GM23338 (cell line): Measurements from ENCODE around the gene SREK1IP1. TPM values are rescaled to one million over a fixed set of nuclear protein-coding genes. Genes with fewer than 3 reads are reported as not detected.

Experiments used
- ATAC-seq: fragments of 200-7000 bp; cut with Tn5 transposase; 3 replicates; pipeline ENCODE4 v1.9.1; 2020
- DNase-seq: peaks from one replicate; pipeline ENCODE4 v3.0.0-alpha.2; 2015; ENCODE audit warnings: low spot score
- H2AFZ ChIP-seq: fragments of 200-600 bp; sonication (generic); 2 replicates; pipeline ENCODE4 v1.8.0; 2016; ENCODE audit warnings: antibody characterized with exemption, mild to moderate bottlenecking, moderate library complexity
- H3F3A ChIP-seq: fragments of 200-600 bp; sonication (generic); replicated peaks from 2 replicates; pipeline ENCODE4 v1.8.0; 2017; ENCODE audit warnings: antibody characterized with exemption, mixed run types, low read depth
- H3K27ac ChIP-seq: fragments of 200-600 bp; sonication (generic); 2 replicates; pipeline ENCODE4 v1.6.1; 2016; ENCODE audit warnings: low read depth
- H3K27me3 ChIP-seq: fragments of 200-600 bp; sonication (generic); 2 replicates; pipeline ENCODE4 v1.8.0; 2016; ENCODE audit warnings: mild to moderate bottlenecking, mixed run types, moderate library complexity; ENCODE audit not compliant: insufficient read depth
- H3K36me3 ChIP-seq: fragments of 200-600 bp; sonication (generic); 2 replicates; pipeline ENCODE4 v1.8.0; 2016; ENCODE audit warnings: mild to moderate bottlenecking; ENCODE audit not compliant: insufficient read depth
- H3K4me1 ChIP-seq: fragments of 200-600 bp; sonication (generic); 2 replicates; pipeline ENCODE4 v1.8.0; 2016; ENCODE audit warnings: mild to moderate bottlenecking, moderate library complexity; ENCODE audit not compliant: insufficient read depth
- H3K4me2 ChIP-seq: fragments of 200-600 bp; sonication (generic); 2 replicates; pipeline ENCODE4 v1.7.1; 2017; ENCODE audit warnings: mixed run types
- H3K4me3 ChIP-seq: fragments of 200-600 bp; sonication (generic); 2 replicates; pipeline ENCODE4 v1.6.1; 2016; ENCODE audit warnings: mixed run types
- H3K79me2 ChIP-seq: fragments of 200-600 bp; sonication (generic); replicated peaks from 2 replicates; pipeline ENCODE4 v1.8.0; 2017; ENCODE audit warnings: mild to moderate bottlenecking; ENCODE audit not compliant: insufficient read depth
- H3K9me2 ChIP-seq: fragments of 200-600 bp; sonication (generic); 2 replicates; pipeline ENCODE4 v1.8.0; 2017; ENCODE audit not compliant: insufficient read depth
- H4K20me1 ChIP-seq: fragments of 200-600 bp; sonication (generic); replicated peaks from 2 replicates; pipeline ENCODE4 v1.8.0; 2017; ENCODE audit warnings: mild to moderate bottlenecking; ENCODE audit not compliant: insufficient read depth
- H3K27ac Mint-ChIP-seq: 2 replicates; pipeline ENCODE4 v1.8.0; 2020; ENCODE audit warnings: inconsistent platforms, mild to moderate bottlenecking, moderate library complexity, mixed read lengths
- H3K27me3 Mint-ChIP-seq: 3 replicates; pipeline ENCODE4 v1.8.0; 2022; ENCODE audit warnings: low read depth, mild to moderate bottlenecking, moderate library complexity, mixed read lengths, inconsistent platforms; ENCODE audit not compliant: insufficient read depth, poor library complexity
- H3K36me3 Mint-ChIP-seq: 3 replicates; pipeline ENCODE4 v1.8.0; 2021; ENCODE audit warnings: low read depth, mild to moderate bottlenecking, inconsistent platforms, moderate library complexity, mixed read lengths
- H3K4me1 Mint-ChIP-seq: 3 replicates; pipeline ENCODE4 v1.8.0; 2020; ENCODE audit warnings: mild to moderate bottlenecking, inconsistent platforms, mixed read lengths
- H3K4me3 Mint-ChIP-seq: 3 replicates; pipeline ENCODE4 v1.8.0; 2021; ENCODE audit warnings: moderate library complexity, mild to moderate bottlenecking, inconsistent platforms, mixed read lengths
- H3K9me3 Mint-ChIP-seq: 3 replicates; pipeline ENCODE4 v1.8.0; 2020; ENCODE audit warnings: moderate library complexity, mild to moderate bottlenecking, inconsistent platforms, mixed read lengths
- CREB1 ChIP-seq: fragments of 250-450 bp; sonication (Bioruptor Pico); IDR thresholded peaks from 2 replicates; pipeline ENCODE4 v1.5.0; 2020; ENCODE audit warnings: low read depth, mild to moderate bottlenecking, moderate library complexity
- EZH2 ChIP-seq: fragments of 200-600 bp; sonication (generic); IDR thresholded peaks from one replicate; pipeline ENCODE4 v1.8.0; 2017; ENCODE audit warnings: antibody characterized with exemption, mild to moderate bottlenecking, low read depth; ENCODE audit not compliant: unreplicated experiment
- EZH2phosphoT487 ChIP-seq: fragments of 200-600 bp; sonication (generic); IDR thresholded peaks from one replicate; pipeline ENCODE4 v1.8.1; 2018; ENCODE audit warnings: antibody characterized with exemption; ENCODE audit not compliant: unreplicated experiment
- JUNB ChIP-seq: IDR thresholded peaks from one replicate; pipeline ENCODE4 v1.6.1; 2016; ENCODE audit warnings: antibody characterized with exemption; ENCODE audit not compliant: unreplicated experiment
- NANOG ChIP-seq: IDR thresholded peaks from 2 replicates; pipeline ENCODE4 v1.6.1; 2016; ENCODE audit warnings: antibody characterized with exemption, borderline replicate concordance
- POLR2AphosphoS5 ChIP-seq: IDR thresholded peaks from 2 replicates; pipeline ENCODE4 v1.6.1; 2016; ENCODE audit warnings: antibody characterized with exemption, low read depth
- STAT1 ChIP-seq: IDR thresholded peaks from one replicate; pipeline ENCODE4 v1.6.1; 2016; ENCODE audit warnings: antibody characterized with exemption; ENCODE audit not compliant: unreplicated experiment
- ZNF114 ChIP-seq: fragments of 250-450 bp; sonication (Bioruptor Pico); IDR thresholded peaks from 2 replicates; pipeline ENCODE4 v1.5.0; 2020; ENCODE audit warnings: mild to moderate bottlenecking, moderate library complexity
- ZNF331 ChIP-seq: fragments of 250-450 bp; sonication (Bioruptor Pico); IDR thresholded peaks from 2 replicates; pipeline ENCODE4 v1.5.0; 2020; ENCODE audit warnings: low read depth, mild to moderate bottlenecking, moderate library complexity
- polyA plus RNA-seq: library from polyadenylated mRNA; unstranded; fragments of >200 nt; fragmentation: Nextera tagmentation; extraction: Ambion mirVana; gene quantifications from 2 replicates; pipeline ENCODE4 v1.2.1, GENCODE V29; 2016
- total RNA-seq: library from RNA; depleted of rRNA; stranded (reverse); fragments of >200 nt; shearing (Covaris generic); gene quantifications from 2 replicates; pipeline ENCODE4 v1.2.3, GENCODE V29; 2014
- TF ChIP-seq, protein P1 (sequence below), 2 experiments: fragments of 200-600 bp in 1 of 2; sonication (generic) in 1 of 2; conservative IDR thresholded peaks; 2 replicates each; pipeline versions ENCODE4 v1.5.1 to v1.6.1; 2016 to 2017; ENCODE audit warnings: antibody characterized with exemption in 2 of 2, low read depth in 2 of 2, mild to moderate bottlenecking in 2 of 2, moderate library complexity in 1 of 2
- TF ChIP-seq, protein P2 (sequence below): IDR thresholded peaks from 2 replicates; pipeline ENCODE4 v1.6.1; 2016; ENCODE audit warnings: antibody characterized with exemption
- TF ChIP-seq, protein P3 (sequence below): fragments of 250-450 bp; sonication (Bioruptor Pico); IDR thresholded peaks from 2 replicates; pipeline ENCODE4 v1.5.0; 2020; ENCODE audit warnings: mild to moderate bottlenecking, moderate library complexity
- TF ChIP-seq, protein P4 (sequence below): IDR thresholded peaks from one replicate; pipeline ENCODE4 v1.6.1; 2018; ENCODE audit warnings: antibody characterized with exemption; ENCODE audit not compliant: unreplicated experiment

SREK1IP1 gene
- total and polyA plus RNA-seq, 2 experiments from 2014 or later = 16.7 to 137 TPM

DNA sequence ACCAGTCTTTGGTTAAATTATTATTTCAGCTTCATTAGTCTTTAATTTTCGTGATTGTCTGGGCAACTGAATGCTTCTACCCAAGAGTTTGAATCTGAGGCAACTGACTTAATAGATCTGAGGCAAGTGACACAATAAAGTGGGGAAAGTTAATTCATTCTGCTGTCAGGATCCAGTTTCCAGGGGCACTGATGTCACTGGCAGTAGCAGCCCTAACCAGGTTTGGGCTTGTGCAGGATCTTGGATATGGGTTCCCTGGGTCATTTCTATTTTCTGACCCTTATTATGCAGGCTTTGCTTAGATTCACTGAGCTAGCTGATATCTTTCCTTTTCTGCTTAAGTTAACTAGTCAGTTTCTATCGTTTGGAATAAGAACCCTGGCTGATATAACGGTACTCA is 9.6 kb downstream of the SREK1IP1 start:
- H3F3A ChIP-seq = no peaks in the 10 kb centered on the region
- peaks cover 100% of the 10 kb centered on the region for H3K79me2 ChIP-seq
- H4K20me1 ChIP-seq = peaks cover 14% of the 10 kb centered on the region; the same call in 1 of the 2 replicates
- TF ChIP-seq, protein P1, sequence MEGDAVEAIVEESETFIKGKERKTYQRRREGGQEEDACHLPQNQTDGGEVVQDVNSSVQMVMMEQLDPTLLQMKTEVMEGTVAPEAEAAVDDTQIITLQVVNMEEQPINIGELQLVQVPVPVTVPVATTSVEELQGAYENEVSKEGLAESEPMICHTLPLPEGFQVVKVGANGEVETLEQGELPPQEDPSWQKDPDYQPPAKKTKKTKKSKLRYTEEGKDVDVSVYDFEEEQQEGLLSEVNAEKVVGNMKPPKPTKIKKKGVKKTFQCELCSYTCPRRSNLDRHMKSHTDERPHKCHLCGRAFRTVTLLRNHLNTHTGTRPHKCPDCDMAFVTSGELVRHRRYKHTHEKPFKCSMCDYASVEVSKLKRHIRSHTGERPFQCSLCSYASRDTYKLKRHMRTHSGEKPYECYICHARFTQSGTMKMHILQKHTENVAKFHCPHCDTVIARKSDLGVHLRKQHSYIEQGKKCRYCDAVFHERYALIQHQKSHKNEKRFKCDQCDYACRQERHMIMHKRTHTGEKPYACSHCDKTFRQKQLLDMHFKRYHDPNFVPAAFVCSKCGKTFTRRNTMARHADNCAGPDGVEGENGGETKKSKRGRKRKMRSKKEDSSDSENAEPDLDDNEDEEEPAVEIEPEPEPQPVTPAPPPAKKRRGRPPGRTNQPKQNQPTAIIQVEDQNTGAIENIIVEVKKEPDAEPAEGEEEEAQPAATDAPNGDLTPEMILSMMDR (conservative IDR thresholded peaks at IDR 0.05; ENCODE audit: low read depth in 2 of 2) = no peak
- no peak for TF ChIP-seq EZH2
- TF ChIP-seq, protein P2, sequence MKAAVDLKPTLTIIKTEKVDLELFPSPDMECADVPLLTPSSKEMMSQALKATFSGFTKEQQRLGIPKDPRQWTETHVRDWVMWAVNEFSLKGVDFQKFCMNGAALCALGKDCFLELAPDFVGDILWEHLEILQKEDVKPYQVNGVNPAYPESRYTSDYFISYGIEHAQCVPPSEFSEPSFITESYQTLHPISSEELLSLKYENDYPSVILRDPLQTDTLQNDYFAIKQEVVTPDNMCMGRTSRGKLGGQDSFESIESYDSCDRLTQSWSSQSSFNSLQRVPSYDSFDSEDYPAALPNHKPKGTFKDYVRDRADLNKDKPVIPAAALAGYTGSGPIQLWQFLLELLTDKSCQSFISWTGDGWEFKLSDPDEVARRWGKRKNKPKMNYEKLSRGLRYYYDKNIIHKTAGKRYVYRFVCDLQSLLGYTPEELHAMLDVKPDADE = no peak
- TF ChIP-seq, protein P3, sequence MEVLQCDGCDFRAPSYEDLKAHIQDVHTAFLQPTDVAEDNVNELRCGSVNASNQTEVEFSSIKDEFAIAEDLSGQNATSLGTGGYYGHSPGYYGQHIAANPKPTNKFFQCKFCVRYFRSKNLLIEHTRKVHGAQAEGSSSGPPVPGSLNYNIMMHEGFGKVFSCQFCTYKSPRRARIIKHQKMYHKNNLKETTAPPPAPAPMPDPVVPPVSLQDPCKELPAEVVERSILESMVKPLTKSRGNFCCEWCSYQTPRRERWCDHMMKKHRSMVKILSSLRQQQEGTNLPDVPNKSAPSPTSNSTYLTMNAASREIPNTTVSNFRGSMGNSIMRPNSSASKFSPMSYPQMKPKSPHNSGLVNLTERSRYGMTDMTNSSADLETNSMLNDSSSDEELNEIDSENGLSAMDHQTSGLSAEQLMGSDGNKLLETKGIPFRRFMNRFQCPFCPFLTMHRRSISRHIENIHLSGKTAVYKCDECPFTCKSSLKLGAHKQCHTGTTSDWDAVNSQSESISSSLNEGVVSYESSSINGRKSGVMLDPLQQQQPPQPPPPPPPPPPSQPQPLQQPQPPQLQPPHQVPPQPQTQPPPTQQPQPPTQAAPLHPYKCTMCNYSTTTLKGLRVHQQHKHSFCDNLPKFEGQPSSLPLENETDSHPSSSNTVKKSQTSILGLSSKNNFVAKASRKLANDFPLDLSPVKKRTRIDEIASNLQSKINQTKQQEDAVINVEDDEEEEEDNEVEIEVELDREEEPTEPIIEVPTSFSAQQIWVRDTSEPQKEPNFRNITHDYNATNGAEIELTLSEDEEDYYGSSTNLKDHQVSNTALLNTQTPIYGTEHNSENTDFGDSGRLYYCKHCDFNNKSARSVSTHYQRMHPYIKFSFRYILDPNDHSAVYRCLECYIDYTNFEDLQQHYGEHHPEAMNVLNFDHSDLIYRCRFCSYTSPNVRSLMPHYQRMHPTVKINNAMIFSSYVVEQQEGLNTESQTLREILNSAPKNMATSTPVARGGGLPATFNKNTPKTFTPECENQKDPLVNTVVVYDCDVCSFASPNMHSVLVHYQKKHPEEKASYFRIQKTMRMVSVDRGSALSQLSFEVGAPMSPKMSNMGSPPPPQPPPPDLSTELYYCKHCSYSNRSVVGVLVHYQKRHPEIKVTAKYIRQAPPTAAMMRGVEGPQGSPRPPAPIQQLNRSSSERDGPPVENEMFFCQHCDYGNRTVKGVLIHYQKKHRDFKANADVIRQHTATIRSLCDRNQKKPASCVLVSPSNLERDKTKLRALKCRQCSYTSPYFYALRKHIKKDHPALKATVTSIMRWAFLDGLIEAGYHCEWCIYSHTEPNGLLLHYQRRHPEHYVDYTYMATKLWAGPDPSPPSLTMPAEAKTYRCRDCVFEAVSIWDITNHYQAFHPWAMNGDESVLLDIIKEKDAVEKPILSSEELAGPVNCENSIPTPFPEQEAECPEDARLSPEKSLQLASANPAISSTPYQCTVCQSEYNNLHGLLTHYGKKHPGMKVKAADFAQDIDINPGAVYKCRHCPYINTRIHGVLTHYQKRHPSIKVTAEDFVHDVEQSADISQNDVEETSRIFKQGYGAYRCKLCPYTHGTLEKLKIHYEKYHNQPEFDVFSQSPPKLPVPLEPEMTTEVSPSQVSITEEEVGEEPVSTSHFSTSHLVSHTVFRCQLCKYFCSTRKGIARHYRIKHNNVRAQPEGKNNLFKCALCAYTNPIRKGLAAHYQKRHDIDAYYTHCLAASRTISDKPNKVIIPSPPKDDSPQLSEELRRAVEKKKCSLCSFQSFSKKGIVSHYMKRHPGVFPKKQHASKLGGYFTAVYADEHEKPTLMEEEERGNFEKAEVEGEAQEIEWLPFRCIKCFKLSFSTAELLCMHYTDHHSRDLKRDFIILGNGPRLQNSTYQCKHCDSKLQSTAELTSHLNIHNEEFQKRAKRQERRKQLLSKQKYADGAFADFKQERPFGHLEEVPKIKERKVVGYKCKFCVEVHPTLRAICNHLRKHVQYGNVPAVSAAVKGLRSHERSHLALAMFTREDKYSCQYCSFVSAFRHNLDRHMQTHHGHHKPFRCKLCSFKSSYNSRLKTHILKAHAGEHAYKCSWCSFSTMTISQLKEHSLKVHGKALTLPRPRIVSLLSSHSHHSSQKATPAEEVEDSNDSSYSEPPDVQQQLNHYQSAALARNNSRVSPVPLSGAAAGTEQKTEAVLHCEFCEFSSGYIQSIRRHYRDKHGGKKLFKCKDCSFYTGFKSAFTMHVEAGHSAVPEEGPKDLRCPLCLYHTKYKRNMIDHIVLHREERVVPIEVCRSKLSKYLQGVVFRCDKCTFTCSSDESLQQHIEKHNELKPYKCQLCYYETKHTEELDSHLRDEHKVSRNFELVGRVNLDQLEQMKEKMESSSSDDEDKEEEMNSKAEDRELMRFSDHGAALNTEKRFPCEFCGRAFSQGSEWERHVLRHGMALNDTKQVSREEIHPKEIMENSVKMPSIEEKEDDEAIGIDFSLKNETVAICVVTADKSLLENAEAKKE (CRISPR knock-in tag) = no peak
- TF ChIP-seq, protein P4, sequence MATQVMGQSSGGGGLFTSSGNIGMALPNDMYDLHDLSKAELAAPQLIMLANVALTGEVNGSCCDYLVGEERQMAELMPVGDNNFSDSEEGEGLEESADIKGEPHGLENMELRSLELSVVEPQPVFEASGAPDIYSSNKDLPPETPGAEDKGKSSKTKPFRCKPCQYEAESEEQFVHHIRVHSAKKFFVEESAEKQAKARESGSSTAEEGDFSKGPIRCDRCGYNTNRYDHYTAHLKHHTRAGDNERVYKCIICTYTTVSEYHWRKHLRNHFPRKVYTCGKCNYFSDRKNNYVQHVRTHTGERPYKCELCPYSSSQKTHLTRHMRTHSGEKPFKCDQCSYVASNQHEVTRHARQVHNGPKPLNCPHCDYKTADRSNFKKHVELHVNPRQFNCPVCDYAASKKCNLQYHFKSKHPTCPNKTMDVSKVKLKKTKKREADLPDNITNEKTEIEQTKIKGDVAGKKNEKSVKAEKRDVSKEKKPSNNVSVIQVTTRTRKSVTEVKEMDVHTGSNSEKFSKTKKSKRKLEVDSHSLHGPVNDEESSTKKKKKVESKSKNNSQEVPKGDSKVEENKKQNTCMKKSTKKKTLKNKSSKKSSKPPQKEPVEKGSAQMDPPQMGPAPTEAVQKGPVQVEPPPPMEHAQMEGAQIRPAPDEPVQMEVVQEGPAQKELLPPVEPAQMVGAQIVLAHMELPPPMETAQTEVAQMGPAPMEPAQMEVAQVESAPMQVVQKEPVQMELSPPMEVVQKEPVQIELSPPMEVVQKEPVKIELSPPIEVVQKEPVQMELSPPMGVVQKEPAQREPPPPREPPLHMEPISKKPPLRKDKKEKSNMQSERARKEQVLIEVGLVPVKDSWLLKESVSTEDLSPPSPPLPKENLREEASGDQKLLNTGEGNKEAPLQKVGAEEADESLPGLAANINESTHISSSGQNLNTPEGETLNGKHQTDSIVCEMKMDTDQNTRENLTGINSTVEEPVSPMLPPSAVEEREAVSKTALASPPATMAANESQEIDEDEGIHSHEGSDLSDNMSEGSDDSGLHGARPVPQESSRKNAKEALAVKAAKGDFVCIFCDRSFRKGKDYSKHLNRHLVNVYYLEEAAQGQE = no peak
- TF ChIP-seq ZNF114 (CRISPR knock-in tag) = no peak
- no peak for TF ChIP-seq NANOG
- TF ChIP-seq EZH2phosphoT487 = no peak
- no peak for TF ChIP-seq STAT1
- no peak for TF ChIP-seq ZNF331 (CRISPR knock-in tag)
- TF ChIP-seq POLR2AphosphoS5 = no peak
- no peak for TF ChIP-seq JUNB
- TF ChIP-seq CREB1 (CRISPR knock-in tag) = no peak
- H2AFZ ChIP-seq = no peak overlapping the region
- no peaks in the 10 kb centered on the region for H3K27me3 Mint-ChIP-seq
- 0 out of 2 replicates have a peak overlapping the region, but pooled peaks have one; percentile 36 for H3K27ac Mint-ChIP-seq
- no peak overlapping the region for H3K4me3 Mint-ChIP-seq
- no peaks in the 10 kb centered on the region for H3K9me2 ChIP-seq
- no peaks in the 10 kb centered on the region; the same call in 1 of the 2 replicates for H3K36me3 ChIP-seq
- ATAC-seq (no peak), DNase-seq (no peak)
- peaks cover 22% of the 10 kb centered on the region for H3K4me1 Mint-ChIP-seq
- no peaks in the 10 kb centered on the region for H3K9me3 Mint-ChIP-seq
- H3K4me2 ChIP-seq = no peak overlapping the region
- peaks cover 5% of the 10 kb centered on the region for H3K4me1 ChIP-seq
- H3K4me3 ChIP-seq = no peak overlapping the region
- peaks cover 18% of the 10 kb centered on the region; the same call in 2 of the 3 replicates for H3K36me3 Mint-ChIP-seq
- H3K27me3 ChIP-seq = no peaks in the 10 kb centered on the region
- peak overlapping the region; percentile 55; the same call in 1 of the 2 replicates for H3K27ac ChIP-seq
